GM20000 (cell line): ENCODE measurements around the gene QKI.

Source experiments
- DNase-seq: peaks from one replicate; pipeline ENCODE4 v3.0.0; 2012; ENCODE audit warnings: low spot score
- CTCF ChIP-seq: IDR thresholded peaks from 2 replicates; pipeline ENCODE4 v1.5.1; 2012; ENCODE audit warnings: mild to moderate bottlenecking, control low read depth; ENCODE audit errors: extremely low read depth, missing control alignments

Gene QKI

GRCh38 chr6:163568275-163568674, 153.8 kb downstream of the QKI start:
- no peak for TF ChIP-seq CTCF
- no peak for DNase-seq

- no peak for TF ChIP-seq CTCF
- DNase-seq, result no peak
These were observed 156.2 kb downstream of the QKI start for GRCh38 chr6:163570579-163571231.

GRCh38 chr6:163571730-163572129, 157.2 kb downstream of the QKI start:
- TF ChIP-seq CTCF, result no peak
- DNase-seq, result no peak

GRCh38 chr6:163572612-163573011, 158.1 kb downstream of the QKI start:
- no peak for DNase-seq
- TF ChIP-seq CTCF, result no peak

GRCh38 chr6:163573503-163574179, 159.1 kb downstream of the QKI start:
- no peak for DNase-seq
- TF ChIP-seq CTCF, result no peak

GRCh38 chr6:163576114-163576513, 161.6 kb downstream of the QKI start:
- no peak for TF ChIP-seq CTCF
- no peak for DNase-seq

- no peak for TF ChIP-seq CTCF
- no peak for DNase-seq
These were observed 162.9 kb downstream of the QKI start for GRCh38 chr6:163577404-163577803.
